Measurements from ENCODE around the gene P2RX4.

P2RX4 gene

DNA sequence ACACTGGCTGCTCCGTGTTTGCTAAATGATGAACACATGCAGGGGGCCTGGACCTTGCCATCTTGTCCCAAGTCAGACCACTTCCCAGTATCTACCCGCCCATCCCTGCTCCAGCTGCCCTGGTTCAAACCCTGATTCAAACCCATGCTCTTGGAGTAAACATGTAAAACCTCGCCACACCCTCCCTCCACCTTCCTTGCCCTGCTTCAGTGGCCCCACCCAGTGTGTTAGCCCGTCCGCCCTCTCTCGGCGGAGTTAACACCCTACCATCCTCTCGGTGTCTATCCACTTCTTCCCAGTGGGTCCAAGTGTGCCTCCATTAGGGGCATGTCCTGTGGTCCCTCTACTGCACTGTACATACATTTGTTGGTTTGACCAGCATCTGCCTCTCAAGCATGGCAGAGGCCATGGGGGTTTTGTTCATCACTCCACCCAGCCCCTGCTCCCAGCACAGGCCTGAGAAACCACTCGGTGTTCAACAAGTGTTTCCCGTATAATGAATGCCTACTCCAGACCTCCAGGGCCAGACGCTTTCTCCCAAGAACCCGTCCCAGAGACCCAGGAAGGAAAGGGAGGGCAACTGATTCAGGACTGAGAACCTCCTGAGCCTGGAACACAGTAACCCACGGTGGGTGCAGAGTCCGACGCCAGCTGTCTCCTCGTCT is 37.1 kb downstream of the P2RX4 start:
- Histone ChIP-seq H3K9ac (ENCODE audit: low read length) (no peak overlapping the region), H3K36me3 (ENCODE audit: low read length) (no peaks in the 10 kb centered on the region), H3K9me2 (replicated peaks; ENCODE audit: insufficient read depth, low read length) (no peaks in the 10 kb centered on the region), H3K9me3 (ENCODE audit: insufficient read depth, low read length) (no peaks in the 10 kb centered on the region), H4K20me1 (ENCODE audit: low read depth, low read length) (no peaks in the 10 kb centered on the region), H3K4me2 (ENCODE audit: low read depth, low read length, poor library complexity, severe bottlenecking) (no peak overlapping the region), H3K79me2 (ENCODE audit: insufficient read depth, low read length) (no peaks in the 10 kb centered on the region), H2AFZ (ENCODE audit: low read depth, low read length, severe bottlenecking) (no peak overlapping the region), H3K4me3 (ENCODE audit: insufficient read depth, low read length, poor library complexity, severe bottlenecking) (no peak overlapping the region), H3K27ac (ENCODE audit: low read depth, low read length) (no peak overlapping the region), H3K27me3 (ENCODE audit: low read length) (no peaks in the 10 kb centered on the region), H3F3A (ENCODE audit: insufficient read depth) (peaks cover 17% of the 10 kb centered on the region; the same call in 1 of the 2 replicates)
- TF ChIP-seq EZH2phosphoT487 (conservative IDR thresholded peaks at IDR 0.05; ENCODE audit: low read length), result no peak
- TF ChIP-seq, protein P1, sequence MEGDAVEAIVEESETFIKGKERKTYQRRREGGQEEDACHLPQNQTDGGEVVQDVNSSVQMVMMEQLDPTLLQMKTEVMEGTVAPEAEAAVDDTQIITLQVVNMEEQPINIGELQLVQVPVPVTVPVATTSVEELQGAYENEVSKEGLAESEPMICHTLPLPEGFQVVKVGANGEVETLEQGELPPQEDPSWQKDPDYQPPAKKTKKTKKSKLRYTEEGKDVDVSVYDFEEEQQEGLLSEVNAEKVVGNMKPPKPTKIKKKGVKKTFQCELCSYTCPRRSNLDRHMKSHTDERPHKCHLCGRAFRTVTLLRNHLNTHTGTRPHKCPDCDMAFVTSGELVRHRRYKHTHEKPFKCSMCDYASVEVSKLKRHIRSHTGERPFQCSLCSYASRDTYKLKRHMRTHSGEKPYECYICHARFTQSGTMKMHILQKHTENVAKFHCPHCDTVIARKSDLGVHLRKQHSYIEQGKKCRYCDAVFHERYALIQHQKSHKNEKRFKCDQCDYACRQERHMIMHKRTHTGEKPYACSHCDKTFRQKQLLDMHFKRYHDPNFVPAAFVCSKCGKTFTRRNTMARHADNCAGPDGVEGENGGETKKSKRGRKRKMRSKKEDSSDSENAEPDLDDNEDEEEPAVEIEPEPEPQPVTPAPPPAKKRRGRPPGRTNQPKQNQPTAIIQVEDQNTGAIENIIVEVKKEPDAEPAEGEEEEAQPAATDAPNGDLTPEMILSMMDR (IDR thresholded peaks at IDR 0.05; ENCODE audit: insufficient read depth, low read length, poor library complexity, severe bottlenecking), result no peak

DNA sequence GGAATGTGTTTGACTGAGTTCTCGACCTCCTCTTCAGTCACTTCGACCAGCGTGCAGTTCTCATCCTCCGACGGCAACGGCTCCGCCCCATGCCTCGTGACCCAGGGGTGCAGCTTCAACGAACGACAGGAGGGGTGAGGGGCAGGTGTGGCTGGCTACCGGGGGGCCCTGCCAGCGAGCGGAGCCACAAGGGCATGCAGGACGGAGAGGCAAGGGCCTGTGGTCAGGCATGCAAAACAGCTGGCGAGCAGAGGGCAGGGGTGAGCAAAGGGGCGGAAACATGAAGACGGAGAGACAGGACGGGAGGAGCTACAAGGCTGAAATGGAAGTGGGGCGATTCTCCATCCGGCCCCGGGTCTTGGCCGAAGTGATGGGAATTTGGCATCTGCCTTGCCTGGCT is 38.7 kb downstream of the P2RX4 start:
- Histone ChIP-seq H3K9me3 (ENCODE audit: insufficient read depth, low read length) (no peaks in the 10 kb centered on the region), H2AFZ (ENCODE audit: low read depth, low read length, severe bottlenecking) (peak overlapping the region; percentile 52), H3K79me2 (ENCODE audit: insufficient read depth, low read length) (no peaks in the 10 kb centered on the region), H3K4me3 (ENCODE audit: insufficient read depth, low read length, poor library complexity, severe bottlenecking) (no peak overlapping the region), H3K9ac (ENCODE audit: low read length) (peak overlapping the region; percentile 30; the same call in 1 of the 2 replicates), H3F3A (ENCODE audit: insufficient read depth) (peaks cover 17% of the 10 kb centered on the region; the same call in 1 of the 2 replicates), H3K27ac (ENCODE audit: low read depth, low read length) (peak overlapping the region; percentile 61), H3K4me2 (ENCODE audit: low read depth, low read length, poor library complexity, severe bottlenecking) (peak overlapping the region; percentile 38), H3K9me2 (replicated peaks; ENCODE audit: insufficient read depth, low read length) (no peaks in the 10 kb centered on the region), H4K20me1 (ENCODE audit: low read depth, low read length) (no peaks in the 10 kb centered on the region), H3K27me3 (ENCODE audit: low read length) (no peaks in the 10 kb centered on the region), H3K36me3 (ENCODE audit: low read length) (no peaks in the 10 kb centered on the region)
- TF ChIP-seq EZH2phosphoT487 (conservative IDR thresholded peaks at IDR 0.05; ENCODE audit: low read length), result no peak
- TF ChIP-seq, protein P1 (IDR thresholded peaks at IDR 0.05; ENCODE audit: insufficient read depth, low read length, poor library complexity, severe bottlenecking), result no peak

DNA sequence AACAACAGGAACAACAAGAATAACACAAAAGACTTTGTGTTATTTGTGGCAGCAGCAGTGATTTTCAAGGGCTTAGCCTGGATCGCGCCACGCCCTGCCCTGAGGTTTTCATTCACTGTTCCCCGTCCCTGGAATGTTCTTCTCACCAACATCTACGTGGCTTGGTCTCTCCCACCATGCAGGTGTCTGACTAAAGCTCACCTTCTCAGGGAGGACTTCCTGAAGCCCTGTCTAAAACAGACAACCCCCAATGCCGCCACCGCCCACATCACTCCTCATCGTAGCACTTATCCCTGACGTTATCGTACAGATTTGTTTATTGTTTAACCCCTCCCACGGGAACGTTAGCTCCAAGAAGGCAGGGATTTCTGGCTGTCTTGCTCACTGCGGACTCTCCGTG is 40.4 kb downstream of the P2RX4 start:
- TF ChIP-seq, protein P1 (IDR thresholded peaks at IDR 0.05; ENCODE audit: insufficient read depth, low read length, poor library complexity, severe bottlenecking), result no peak
- no peak for TF ChIP-seq EZH2phosphoT487 (conservative IDR thresholded peaks at IDR 0.05; ENCODE audit: low read length)
- no peak overlapping the region for H3K4me2 ChIP-seq (ENCODE audit: low read depth, low read length, poor library complexity, severe bottlenecking)
- H2AFZ ChIP-seq (ENCODE audit: low read depth, low read length, severe bottlenecking), result no peak overlapping the region

More for the DNA sequence above, 40.4 kb downstream of the P2RX4 start:
- no peaks in the 10 kb centered on the region for H4K20me1 ChIP-seq (ENCODE audit: low read depth, low read length)
- H3F3A ChIP-seq (ENCODE audit: insufficient read depth), result peaks cover 17% of the 10 kb centered on the region; the same call in 1 of the 2 replicates
- H3K9ac ChIP-seq (ENCODE audit: low read length), result no peak overlapping the region
- H3K27ac ChIP-seq (ENCODE audit: low read depth, low read length), result no peak overlapping the region
- no peak overlapping the region for H3K4me3 ChIP-seq (ENCODE audit: insufficient read depth, low read length, poor library complexity, severe bottlenecking)
- H3K9me3 ChIP-seq (ENCODE audit: insufficient read depth, low read length), result no peaks in the 10 kb centered on the region
- no peaks in the 10 kb centered on the region for H3K9me2 ChIP-seq (replicated peaks; ENCODE audit: insufficient read depth, low read length)
- no peaks in the 10 kb centered on the region for H3K79me2 ChIP-seq (ENCODE audit: insufficient read depth, low read length)
- H3K27me3 ChIP-seq (ENCODE audit: low read length), result no peaks in the 10 kb centered on the region
- peaks cover under 1% of the 10 kb centered on the region; the same call in 1 of the 2 replicates for H3K36me3 ChIP-seq (ENCODE audit: low read length)
